Fibroblast of peridontal ligament (primary cell): ENCODE results near the gene EIF1AD.
A peak's percentile ranks its signal among the peaks of the same experiment; 100 is the strongest.
"Not testable (repeated sequence)": the region's sequence is repeated elsewhere in the genome, so short reads cannot be mapped to it uniquely, and the experiment has no call there.

ENCODE experiments used
- DNase-seq: peaks from one replicate; pipeline ENCODE4 v3.0.0-alpha.2; 2010; ENCODE audit errors: extremely low read depth

The EIF1AD gene

DNA sequence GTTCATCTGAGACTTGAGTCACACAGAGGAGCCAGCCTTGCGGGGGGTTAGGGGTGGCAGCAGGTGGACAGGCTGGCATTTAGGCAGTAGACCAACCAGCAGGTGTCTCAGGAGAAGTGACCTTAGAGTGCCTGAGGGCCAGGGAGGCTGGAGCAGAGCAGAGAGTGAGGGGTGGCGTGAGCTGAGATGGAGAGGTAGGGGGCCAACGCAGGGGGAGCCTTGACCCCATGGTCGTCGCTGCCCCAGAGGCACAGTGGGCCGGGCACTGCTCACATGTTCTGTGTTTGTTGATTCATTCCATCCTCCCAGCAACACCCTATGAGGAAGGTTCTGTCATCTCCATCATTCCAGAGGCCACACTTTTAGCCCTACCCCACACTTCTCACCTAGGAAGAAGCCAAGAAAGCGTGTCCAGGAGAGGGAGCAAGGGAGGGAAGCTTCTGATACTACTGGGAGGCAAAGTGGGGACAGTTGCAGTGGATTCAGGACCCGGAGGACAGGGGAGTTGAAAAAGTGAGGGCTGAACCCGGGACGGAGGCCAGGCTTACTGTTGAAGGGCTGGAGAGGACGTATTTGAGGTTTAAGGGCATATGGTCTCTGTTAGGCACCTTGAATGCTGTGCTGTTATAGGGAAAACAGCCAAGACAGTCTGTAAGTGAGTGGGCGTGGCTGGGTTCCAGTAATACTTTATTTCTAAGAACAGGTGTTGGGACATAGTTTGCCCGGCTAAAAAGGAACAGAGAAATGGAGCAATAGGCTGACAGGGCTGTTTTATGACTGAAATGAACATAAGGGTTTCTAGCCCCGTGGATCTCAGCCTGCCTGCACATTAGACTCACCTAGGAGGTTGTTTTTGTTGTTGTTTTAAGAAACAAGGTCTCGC lies 33.1 kb downstream of the EIF1AD start:
- DNase-seq = no peak

DNA sequence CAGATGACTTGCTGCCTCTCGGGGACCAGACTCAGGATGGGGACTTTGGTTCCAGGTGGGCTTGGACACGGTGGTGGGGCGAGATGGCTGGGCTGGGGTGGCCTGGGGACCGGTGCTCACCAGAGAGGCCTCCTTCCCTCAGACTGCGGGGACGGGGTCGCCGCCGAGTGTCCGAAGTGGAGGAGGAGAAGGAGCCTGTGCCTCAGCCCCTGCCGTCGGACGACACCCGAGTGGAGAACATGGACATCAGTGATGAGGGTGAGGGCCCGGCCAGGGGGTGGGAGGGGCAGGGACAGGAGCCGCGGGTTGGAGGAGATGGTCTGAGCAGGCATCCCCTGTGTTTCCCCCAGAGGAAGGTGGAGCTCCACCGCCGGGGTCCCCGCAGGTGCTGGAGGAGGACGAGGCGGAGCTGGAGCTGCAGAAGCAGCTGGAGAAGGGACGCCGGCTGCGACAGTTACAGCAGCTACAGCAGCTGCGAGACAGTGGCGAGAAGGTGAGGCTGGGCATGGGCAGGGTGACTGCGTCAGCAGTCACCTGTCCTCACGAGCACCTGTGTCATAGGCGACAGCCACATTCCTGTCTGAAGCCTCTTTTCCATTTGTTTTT lies 34.5 kb downstream of the EIF1AD start:
- DNase-seq = no peak

DNA sequence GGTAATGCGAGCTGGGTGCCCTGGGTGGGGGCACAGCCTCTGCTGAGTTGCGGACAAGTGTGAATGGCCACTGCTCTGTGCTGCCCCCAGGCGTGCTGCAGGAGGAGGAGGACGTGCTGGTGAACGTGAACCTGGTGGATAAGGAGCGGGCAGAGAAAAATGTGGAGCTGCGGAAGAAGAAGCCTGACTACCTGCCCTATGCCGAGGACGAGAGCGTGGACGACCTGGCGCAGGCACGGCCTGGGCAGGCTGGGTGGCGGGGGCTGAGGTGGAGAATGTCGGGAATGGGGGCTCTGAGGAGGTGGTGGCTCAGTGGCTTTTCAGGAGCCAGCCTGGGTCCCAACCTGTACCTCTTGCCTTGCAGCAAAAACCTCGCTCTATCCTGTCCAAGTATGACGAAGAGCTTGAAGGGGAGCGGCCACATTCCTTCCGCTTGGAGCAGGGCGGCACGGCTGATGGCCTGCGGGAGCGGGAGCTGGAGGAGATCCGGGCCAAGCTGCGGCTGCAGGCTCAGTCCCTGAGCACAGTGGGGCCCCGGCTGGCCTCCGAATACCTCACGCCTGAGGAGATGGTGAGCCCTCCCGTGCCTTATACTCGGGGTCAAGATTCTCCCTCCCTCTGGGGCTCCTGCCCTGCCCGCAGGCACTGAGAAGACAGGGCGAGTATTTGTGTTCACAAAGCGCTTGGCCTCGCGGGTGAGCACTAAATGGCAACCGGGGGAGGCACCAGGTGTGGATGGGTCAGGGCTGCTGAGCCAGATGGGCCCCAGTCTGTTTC lies 35.8 kb downstream of the EIF1AD start:
- no peak for DNase-seq

DNA sequence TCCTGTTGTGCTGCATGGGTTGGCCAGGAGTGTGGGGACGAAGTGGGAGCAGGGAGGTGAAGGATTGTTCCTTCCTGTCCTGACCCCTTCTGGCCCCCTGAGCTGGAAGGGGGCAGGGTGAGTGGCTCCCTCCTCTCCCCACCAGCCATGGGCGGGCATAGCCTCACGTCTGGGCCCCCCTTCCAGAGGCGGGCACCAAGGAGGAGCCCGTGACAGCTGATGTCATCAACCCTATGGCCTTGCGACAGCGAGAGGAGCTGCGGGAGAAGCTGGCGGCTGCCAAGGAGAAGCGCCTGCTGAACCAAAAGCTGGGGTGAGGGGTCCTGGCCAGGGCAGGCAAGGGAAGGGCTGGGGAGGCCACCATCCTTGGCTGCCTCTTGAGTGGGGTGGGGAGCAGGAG lies 37.1 kb downstream of the EIF1AD start:
- DNase-seq = no peak

DNA sequence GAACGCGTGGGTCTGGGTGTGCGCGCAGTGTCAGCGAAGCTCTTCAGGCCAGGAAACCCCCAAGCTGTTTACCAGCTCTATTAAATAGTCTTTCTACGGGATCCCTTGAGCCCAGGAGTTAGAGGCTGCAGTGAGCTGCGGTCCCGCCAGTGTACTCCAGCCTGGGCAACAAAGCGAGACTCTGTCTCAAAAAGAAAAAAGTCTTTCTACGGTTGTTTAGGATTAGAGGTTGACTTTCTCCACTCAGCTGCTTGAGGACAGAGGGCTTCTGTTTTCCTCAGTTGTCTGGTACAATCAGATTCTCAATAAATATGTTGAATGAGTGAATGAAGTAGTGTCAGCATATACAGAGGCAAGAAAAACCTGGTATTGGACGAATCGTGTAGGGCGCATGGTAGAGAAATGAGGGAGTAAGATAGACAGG lies 39.8 kb downstream of the EIF1AD start:
- no peak for DNase-seq

DNA sequence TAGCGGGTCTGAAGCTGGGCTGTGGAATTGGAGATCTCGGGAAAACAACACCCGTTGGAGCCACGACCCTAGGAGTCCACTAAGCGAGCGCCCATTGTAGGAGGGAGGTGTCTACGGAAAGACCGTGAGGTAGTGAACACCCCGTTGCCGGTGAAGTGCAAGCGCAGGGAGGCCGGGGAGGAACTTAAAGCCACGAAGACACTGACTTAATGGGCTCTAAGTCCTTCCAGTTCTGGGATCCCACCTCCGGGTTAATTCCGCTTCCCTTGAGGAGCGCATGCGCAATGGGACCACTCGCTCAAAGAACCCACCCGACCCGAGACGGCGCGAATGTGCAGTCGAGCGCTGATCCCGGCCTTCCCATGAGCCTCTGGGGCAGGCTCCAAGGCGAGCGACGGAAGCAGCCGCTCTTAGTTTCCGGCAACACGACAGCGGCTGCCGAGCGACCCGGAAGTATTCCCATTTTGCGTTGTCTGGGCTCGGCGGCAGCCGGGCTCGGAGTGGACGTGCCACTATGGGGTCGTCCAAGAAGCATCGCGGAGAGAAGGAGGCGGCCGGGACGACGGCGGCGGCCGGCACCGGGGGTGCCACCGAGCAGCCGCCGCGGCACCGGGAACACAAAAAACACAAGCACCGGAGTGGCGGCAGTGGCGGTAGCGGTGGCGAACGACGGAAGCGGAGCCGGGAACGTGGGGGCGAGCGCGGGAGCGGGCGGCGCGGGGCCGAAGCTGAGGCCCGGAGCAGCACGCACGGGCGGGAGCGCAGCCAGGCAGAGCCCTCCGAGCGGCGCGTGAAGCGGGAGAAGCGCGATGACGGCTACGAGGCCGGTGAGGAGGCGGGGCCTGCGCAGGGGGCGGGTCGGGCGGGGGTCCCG lies 40.5 kb downstream of the EIF1AD start, which contains the start of gene SART1:
Gene SART1, plus strand, starts transcription at position 468 of the 874 bp plus-strand sequence. Its CDS starts 47 bp downstream, at position 515.
- peak; percentile 97 for DNase-seq

DNA sequence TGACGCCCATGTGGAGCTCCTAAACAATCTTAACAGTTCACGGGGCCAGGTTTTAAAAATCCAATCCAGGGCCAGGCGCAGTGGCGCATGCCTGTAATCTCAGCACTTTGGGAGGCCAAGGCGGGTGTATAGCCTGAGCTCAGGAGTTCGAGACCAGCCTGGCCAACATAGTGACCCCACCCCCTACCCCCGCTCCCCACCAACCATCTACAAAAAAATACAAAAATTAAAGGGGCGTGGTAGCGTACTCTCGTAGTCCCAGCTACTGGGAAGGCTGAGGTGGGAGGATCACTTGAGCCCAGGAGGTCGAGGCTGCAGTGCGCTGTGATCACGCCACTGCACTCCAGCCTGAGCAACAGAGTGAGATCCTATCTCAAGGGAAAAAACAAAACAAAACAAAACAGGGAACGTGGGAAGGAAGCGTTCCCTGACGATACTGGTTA lies 41.1 kb downstream of the EIF1AD start:
- DNase-seq = no peak

DNA sequence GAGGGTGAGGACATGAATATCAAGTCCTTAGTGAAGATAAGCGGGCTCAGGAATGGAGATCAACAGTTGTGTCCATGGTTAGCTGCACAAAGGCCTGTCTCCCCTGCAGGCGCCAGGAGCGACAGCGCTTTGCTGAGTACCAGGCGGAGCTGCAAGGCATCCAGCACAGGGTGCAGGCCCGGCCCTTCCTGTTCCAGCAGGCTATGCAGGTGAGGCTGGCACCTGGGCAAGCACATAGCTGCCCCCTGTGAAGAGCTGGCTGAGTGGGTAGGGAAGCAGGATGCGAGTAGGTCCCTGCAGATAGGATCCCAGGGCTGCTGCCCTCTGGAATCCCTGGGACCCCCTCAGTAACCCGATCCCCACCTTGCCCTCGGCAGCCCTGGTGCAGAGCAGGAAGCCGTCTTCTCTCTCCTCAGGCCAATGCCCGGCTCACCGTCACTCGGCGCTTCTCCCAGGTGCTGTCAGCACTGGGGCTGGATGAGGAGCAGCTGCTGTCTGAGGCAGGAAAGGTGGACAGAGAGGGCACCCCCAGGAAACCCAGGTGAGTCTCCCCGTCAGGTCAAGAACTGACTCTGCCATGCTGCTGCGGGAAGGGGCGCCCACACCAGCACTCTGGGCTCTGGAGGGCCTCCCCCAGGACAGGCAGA lies 43.1 kb downstream of the EIF1AD start:
- DNase-seq = no peak

DNA sequence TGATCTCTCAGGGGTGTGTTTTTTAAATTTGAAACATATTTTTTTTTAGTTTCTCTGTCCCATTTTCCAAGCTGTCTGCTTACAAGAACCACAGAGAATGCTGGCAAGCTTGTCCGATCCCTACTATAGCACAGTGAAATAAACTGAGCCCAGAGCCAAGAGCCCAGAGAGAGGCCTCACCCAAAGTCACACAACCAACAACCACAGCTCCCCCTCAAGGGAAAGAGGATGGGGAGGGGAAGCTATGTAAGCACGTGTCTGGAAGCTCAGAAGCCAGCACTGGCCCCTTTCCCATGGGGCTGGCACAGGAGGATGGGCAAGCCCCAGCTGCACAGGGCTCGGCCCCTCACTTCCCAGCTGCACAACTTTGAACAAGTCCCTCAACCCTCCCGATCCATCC lies 43.7 kb downstream of the EIF1AD start:
- peak; percentile 61 for DNase-seq

DNA sequence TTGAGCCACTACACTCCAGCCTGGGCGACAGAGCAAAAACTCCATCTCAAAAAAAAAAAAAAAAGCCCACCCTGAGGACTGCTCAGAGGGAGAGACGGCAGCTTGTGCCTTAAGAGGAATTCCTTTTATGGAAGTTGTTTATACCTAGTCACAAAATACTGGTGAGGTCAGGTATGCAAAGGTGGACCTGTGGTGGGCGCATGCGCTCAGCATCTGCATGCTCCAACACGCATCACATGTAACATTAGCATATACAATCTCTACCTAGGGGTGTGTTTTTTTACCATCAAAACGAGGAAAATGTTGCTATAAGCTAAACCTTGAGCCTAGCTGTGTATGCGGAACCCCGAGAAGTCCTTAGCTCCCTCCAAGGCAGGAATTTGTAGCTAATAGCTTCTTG lies 47.2 kb downstream of the EIF1AD start:
- no peak for DNase-seq

DNA sequence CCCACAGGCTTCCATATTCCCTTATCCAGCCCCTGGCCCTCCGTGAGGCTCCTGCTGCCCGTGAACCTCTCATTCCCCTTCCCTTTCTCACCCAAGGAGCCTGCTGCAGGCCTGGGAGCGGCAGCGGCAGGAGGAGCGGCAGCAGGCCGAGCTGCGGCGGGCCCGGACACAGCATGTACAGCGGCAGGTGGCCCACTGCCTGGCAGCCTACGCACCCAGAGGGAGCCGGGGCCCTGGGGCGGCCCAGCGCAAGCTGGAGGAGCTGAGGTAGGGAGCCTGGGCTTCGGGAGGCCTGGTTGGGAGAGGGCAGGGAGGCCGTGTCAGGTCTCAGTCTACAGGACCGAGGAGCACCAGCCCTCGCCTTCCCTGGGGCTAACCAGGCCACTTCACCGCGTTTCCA lies 48.5 kb downstream of the EIF1AD start:
- DNase-seq = no peak

DNA sequence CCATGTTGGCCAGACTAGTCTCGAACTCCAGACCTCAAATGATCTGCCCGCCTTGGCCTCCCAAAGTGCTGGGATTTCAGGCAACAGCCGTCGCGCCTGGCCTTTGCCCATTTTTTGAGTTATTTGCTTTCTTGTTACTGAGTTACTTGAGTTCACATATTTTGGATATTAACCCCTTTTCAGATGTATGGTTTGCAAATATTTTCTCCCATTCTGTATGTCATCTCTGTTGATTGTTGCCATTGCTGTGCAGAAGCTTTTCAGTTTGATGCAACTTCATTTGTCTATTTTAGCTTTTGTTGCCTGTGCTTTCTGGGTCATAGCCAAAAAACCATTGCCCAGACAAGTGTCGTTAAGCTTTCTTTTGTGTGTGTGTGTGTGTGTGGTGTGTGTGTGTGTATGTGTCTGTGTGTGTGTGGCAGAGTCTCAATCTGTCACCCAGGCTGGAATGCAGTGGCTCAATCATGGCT lies 49.9 kb downstream of the EIF1AD start:
- DNase-seq = no peak

DNA sequence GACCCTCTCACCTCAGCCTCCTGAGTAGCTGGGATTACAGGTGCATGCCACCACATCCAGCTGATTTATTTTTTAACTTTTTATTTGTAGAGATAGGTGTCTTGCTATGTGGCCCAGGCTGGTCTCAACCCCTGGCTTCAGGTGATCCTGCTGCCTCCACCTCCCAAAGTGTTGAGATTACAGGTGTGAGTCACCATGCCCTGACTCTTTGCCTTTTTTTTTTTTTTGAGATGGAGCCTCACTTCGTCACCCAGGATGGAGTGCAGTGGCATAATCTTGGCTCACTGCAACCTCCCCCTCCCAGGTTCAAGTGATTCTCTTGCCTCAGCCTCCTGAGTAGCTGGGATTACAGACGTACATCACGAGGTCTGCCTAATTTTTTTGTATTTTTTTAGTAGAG lies 50.3 kb downstream of the EIF1AD start:
- DNase-seq = not testable (repeated sequence)

DNA sequence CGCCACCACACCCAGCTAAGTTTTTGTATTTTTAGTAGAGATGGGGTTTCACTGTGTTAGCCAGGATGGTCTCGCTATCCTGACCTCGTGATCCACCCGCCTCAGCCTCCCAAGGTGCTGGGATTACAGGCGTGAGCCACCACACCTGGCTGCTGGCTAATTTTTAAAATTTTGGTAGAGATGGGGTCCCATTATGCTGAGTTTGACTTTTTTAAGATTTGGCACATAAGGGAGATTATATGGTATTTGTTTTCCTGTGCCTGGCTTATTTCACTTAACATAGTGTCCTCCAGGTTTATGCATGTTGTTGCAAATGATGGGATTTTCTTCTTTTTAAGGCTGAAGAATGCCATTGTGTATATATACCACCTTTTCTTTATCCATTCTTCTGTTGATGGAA lies 51.2 kb downstream of the EIF1AD start:
- not testable (repeated sequence) for DNase-seq

DNA sequence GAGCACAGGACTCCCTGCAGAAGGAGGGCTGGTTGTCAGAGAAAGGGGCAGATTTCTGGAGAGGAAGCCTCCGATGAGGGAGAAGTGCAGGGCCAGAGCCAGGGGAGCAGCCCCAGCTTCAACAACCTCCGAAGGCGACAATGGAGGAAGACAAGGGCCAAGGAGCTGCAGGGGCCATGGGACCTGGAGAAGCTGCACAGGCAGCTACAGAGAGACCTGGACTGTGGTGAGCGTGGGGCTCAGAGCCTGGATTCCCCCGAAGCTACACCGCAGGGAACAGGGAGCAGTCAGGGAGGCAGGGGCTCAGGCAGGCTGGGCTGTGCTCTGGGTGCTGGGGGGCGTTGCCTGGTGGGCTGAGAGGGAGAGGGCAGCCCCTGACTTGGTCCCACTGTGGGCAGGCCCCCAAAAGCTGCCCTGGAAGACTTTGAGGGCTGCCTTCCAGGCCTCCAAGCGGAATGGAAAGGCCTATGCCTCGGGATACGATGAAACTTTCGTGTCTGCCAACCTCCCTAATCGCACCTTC lies 54.3 kb downstream of the EIF1AD start:
- DNase-seq = no peak

DNA sequence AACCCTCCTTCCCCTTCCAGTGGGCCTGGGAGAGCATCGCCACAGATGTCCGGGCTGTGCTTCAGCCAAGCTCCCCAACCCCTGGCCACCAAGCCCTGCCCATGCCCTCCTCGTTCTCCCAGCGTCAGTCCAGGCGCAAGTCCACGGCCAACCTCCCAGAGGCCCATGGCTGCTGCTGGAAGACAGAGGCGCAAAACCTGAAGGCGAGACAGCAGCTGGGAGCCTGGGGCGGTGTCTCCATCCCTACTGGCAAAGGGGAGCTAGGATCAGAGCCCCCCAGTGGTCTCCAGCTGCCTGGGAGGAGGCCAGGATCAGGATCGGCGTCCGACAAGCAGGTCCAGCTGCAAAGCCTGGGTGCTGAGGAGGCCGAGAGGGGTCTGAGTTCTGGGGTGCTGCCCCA lies 54.8 kb downstream of the EIF1AD start:
- no peak for DNase-seq

DNA sequence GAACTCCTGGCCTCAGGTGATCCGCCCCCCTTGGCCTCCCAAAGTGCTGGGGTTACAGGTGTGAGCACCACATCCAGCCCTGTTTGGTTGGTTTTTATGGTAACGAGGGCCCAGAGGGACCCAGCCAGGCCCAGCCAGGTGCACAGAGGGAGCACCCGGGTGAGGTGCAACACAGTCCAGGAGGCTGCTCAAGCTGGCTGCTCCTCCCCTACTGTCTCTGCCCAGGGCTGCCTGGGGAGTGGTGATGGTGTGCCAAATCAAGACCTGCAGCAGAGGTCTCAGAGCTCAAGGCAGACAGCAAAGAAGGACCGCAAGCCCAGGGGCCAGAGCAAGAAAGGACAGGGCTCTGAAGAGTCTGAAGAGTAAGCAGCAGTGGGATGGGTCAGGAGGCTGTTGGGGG lies 55.3 kb downstream of the EIF1AD start:
- no peak for DNase-seq
